ENCODE results near the gene MT1B.
A peak's percentile ranks its signal among the peaks of the same experiment; 100 is the strongest.

MT1B gene

GRCh38 chr16:56628486-56629350 is 23.0 kb upstream of the MT1B start:
- no peak for TF ChIP-seq GATA2 (IDR thresholded peaks at IDR 0.05; ENCODE audit: low read depth, low read length)
- TF ChIP-seq GATA3 (IDR thresholded peaks at IDR 0.05; ENCODE audit: low read depth, low read length) = no peak

GRCh38 chr16:56629531-56629930 is 22.2 kb upstream of the MT1B start:
- peak; percentile 82 for TF ChIP-seq GATA2 (IDR thresholded peaks at IDR 0.05; ENCODE audit: low read depth, low read length)
- peak; percentile 71; the same call in 1 of the 2 replicates for TF ChIP-seq GATA3 (IDR thresholded peaks at IDR 0.05; ENCODE audit: low read depth, low read length)

GRCh38 chr16:56630134-56630533 is 21.6 kb upstream of the MT1B start:
- TF ChIP-seq GATA3 (IDR thresholded peaks at IDR 0.05; ENCODE audit: low read depth, low read length) = no peak
- no peak for TF ChIP-seq GATA2 (IDR thresholded peaks at IDR 0.05; ENCODE audit: low read depth, low read length)

DNA sequence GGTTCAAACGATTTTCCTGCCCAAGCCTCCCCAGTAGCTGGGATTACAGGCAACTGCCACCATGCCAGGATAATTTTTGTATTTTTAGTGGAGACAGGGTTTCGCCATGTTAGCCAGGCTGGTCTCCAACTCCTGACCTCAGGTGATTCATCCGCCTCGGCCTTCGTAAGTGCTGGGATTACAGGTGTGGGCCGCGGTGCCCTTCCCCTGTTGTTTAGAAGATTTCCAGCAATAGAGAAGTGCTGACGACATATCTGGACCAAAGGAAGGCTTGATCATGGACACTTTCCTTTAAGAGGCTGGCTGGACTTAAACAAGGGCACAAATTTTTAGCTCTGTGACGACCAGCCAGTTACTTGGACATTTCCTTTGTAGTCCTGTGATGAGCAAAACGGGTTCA is 20.5 kb upstream of the MT1B start:
- TF ChIP-seq GATA2 (IDR thresholded peaks at IDR 0.05; ENCODE audit: low read depth, low read length) (no peak), GATA3 (IDR thresholded peaks at IDR 0.05; ENCODE audit: low read depth, low read length) (no peak)

DNA sequence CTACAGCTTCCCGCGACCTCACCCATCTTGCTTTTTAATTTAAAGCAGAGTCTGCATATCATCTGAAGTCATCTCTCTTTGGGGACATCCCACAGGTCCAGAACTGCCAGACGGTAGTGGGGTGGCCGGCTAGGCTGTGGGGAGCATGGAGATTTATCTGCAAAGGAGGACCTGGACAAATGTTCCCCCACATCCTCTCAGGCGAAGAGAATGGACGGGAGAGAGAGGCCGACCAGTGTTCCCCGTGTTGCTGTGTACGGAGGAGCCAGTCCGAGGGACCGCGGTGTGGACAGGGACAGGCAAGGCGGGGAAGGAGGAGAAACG is 19.9 kb upstream of the MT1B start:
- TF ChIP-seq GATA2 (IDR thresholded peaks at IDR 0.05; ENCODE audit: low read depth, low read length) (no peak), GATA3 (IDR thresholded peaks at IDR 0.05; ENCODE audit: low read depth, low read length) (no peak)

- TF ChIP-seq GATA2 (IDR thresholded peaks at IDR 0.05; ENCODE audit: low read depth, low read length) (peak; percentile 34), GATA3 (IDR thresholded peaks at IDR 0.05; ENCODE audit: low read depth, low read length) (no peak)
Observed at GRCh38 chr16:56632156-56632847, 19.4 kb upstream of the MT1B start, which contains the start of gene MT1M. Gene MT1M (plus strand): TSS chr16:56632659. CDS start chr16:56632732, 73 bp downstream.

DNA sequence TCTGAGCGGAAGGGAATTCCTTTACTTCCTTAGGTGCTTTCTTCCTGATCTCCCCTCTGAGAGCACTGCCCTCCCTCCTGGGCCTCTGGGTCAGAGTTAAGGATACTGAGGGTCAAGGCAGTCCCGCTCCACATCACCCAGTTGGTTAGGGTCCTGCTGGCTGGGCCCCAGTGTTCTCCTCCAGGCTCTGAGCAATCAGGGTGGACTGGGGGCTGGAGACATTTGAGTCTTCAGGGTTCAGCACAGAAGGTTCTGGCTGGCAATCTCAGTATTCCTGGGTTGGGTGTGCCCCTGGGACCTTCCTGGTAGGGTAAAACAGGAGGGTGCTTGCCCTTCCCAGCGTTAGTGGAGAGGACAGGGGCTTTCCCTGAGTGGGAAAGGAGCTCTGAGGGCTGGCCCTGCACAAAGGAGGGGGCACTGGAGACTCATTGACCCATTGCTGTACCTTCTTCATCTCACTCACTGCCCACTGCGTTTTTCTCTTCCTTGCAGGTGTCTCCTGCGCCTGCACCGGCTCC is 18.8 kb upstream of the MT1B start:
- TF ChIP-seq GATA2 (IDR thresholded peaks at IDR 0.05; ENCODE audit: low read depth, low read length) (no peak), GATA3 (IDR thresholded peaks at IDR 0.05; ENCODE audit: low read depth, low read length) (no peak)

DNA sequence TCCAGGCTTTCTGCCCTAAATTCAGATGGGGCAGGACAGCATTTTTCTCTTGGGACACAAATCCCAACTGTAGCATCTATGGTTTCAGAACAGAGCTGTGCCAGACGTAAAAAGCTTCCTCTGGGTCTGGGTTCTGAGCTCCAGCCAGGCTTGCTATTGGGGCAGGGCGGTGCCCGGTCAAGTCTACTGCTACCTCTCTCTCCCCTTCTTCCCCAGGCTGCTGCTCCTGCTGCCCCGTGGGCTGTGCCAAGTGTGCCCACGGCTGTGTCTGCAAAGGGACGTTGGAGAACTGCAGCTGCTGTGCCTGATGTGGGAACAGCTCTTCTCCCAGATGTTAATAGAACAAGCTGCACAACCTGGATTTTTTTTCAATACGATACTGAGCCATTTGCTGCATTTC is 18.2 kb upstream of the MT1B start:
- no peak for TF ChIP-seq GATA3 (IDR thresholded peaks at IDR 0.05; ENCODE audit: low read depth, low read length)
- TF ChIP-seq GATA2 (IDR thresholded peaks at IDR 0.05; ENCODE audit: low read depth, low read length) = no peak

DNA sequence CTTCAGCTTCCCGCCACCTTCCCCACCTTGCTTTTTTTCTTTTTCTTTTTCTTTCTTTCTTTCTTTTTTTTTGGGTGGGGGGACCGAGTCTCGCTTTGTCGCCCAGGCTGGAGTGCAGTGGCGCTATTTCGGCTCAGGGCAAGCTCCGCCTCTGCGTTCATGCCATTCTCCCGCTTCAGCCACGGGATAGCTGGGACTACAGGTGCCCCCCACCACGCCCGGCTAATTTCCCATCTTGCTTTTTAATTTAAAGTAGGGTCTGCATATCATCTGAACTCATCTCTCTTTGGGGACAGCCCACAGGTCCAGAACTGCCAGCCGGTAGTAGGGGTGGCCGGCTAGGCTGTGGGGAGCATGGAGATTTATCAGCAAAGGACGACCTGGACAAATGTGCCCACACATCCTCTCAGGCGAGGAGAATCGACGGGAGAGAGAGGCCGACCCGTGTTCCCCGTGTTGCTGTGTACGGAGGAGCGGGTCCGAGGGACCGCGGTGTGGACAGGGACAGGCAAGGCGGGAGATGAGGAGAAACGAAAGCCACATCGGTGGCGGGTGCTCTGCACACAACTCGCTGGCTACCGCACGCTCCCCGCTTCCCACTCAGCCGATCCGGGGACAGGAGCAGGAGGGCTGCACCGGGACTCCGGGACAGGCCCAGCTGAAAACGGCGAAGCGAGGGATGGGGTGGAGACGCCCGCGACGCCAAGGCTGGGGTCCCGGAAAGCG is 16.8 kb upstream of the MT1B start:
- TF ChIP-seq GATA3 (IDR thresholded peaks at IDR 0.05; ENCODE audit: low read depth, low read length) (no peak), GATA2 (IDR thresholded peaks at IDR 0.05; ENCODE audit: low read depth, low read length) (no peak)

- no peak for TF ChIP-seq GATA2 (IDR thresholded peaks at IDR 0.05; ENCODE audit: low read depth, low read length)
- TF ChIP-seq GATA3 (IDR thresholded peaks at IDR 0.05; ENCODE audit: low read depth, low read length) = no peak
Observed at GRCh38 chr16:56635441-56635967, 16.2 kb upstream of the MT1B start.

GRCh38 chr16:56636616-56637413 is 14.9 kb upstream of the MT1B start:
- TF ChIP-seq GATA3 (IDR thresholded peaks at IDR 0.05; ENCODE audit: low read depth, low read length) = no peak
- TF ChIP-seq GATA2 (IDR thresholded peaks at IDR 0.05; ENCODE audit: low read depth, low read length) = no peak

DNA sequence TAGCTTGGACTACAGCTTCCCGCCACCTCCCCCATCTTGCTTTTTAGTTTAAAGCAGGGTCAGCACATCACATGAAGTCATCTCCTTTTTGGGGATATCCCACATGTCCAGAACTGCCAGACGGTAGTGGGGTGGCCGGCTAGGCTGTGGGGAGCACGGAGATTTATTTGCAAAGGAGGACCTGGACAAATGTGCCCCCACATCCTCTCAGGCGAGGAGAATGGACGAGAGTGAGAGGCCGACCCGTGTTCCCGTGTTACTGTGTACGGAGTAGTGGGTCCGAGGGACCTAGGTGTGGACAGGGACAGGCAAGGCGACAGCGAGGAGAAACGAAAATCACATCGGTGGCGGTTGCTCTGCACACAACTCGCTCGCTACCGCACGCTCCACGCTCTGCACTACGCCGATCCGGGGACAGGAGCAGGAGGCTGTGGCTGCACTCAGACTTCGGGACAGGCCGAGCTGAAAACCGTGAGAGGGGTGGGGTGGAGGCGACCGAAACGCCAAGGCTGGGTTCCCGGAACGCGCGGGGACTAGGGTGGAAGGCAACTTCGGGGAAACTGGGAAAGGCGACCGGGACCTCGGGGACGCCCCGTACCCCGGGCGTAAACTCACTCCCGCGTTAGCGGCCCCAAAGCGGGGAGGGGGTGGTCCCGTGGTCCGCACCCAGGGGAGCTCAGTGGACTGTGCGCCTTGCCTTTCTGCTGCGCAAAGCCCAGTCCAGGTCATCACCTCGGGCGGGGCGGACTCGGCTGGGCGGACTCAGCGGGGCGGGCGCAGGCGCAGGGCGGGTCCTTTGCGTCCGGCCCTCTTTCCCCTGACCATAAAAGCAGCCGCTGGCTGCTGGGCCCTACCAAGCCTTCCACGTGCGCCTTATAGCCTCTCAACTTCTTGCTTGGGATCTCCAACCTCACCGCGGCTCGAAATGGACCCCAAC is 13.6 kb upstream of the MT1B start, which contains the start of gene MT1A:
MT1A (plus strand) TSS at position 853 of the 937 bp plus-strand sequence; CDS start at position 926, 73 bp downstream.
- no peak for TF ChIP-seq GATA3 (IDR thresholded peaks at IDR 0.05; ENCODE audit: low read depth, low read length)
- TF ChIP-seq GATA2 (IDR thresholded peaks at IDR 0.05; ENCODE audit: low read depth, low read length) = no peak

Measured in SH-SY5Y (cell line).